Cardiac muscle cell (in vitro differentiated cells and primary cell): ENCODE results near the gene SNCAIP. TPM values are rescaled to one million over a fixed set of nuclear protein-coding genes. Genes with fewer than 3 reads are reported as not detected.

Source experiments
- DNase-seq, 2 donors: peaks; one replicate each; pipeline versions ENCODE4 v3.0.0 to v3.0.0-alpha.2; 2010 to 2017; ENCODE audit warnings: low read depth in 1 of 2, low spot score in 1 of 2
- H3K27ac ChIP-seq: fragments of 200-600 bp; sonication (generic); 2 replicates; pipeline ENCODE4 v1.5.1; 2016
- H3K27me3 ChIP-seq: fragments of 200-600 bp; sonication (generic); 2 replicates; pipeline ENCODE4 v1.6.0; 2016; ENCODE audit warnings: control low read depth
- H3K36me3 ChIP-seq: fragments of 200-600 bp; sonication (generic); 2 replicates; pipeline ENCODE4 v1.5.1; 2016; ENCODE audit warnings: control low read depth
- H3K4me1 ChIP-seq: fragments of 200-600 bp; sonication (generic); 2 replicates; pipeline ENCODE4 v1.8.1; 2017; ENCODE audit warnings: low read depth, mild to moderate bottlenecking, mixed run types
- H3K4me3 ChIP-seq: fragments of 200-600 bp; sonication (generic); 2 replicates; pipeline ENCODE4 v1.5.1; 2016; ENCODE audit warnings: mild to moderate bottlenecking
- H3K9me3 ChIP-seq: fragments of 200-600 bp; sonication (generic); 2 replicates; pipeline ENCODE4 v1.5.1; 2017; ENCODE audit warnings: low read depth, mild to moderate bottlenecking, control low read depth
- polyA plus RNA-seq: library from polyadenylated mRNA; unstranded; fragments of >200 nt; fragmentation: Nextera tagmentation; extraction: Ambion mirVana; gene quantifications from 2 replicates; pipeline ENCODE4 v1.2.1, GENCODE V29; 2016
- total RNA-seq: library from RNA; depleted of rRNA; stranded (reverse); fragments of >200 nt; gene quantifications from 2 replicates; pipeline ENCODE4 v1.2.3, GENCODE V29; 2016
- TF ChIP-seq, protein P1 (sequence below): IDR thresholded peaks from 2 replicates; pipeline ENCODE4 v1.5.1; 2012; ENCODE audit warnings: low read depth, mild to moderate bottlenecking, low read length

The SNCAIP gene
- total and polyA plus RNA-seq, 2 experiments from 2014 or later = 9.0 to 14.1 TPM

DNA sequence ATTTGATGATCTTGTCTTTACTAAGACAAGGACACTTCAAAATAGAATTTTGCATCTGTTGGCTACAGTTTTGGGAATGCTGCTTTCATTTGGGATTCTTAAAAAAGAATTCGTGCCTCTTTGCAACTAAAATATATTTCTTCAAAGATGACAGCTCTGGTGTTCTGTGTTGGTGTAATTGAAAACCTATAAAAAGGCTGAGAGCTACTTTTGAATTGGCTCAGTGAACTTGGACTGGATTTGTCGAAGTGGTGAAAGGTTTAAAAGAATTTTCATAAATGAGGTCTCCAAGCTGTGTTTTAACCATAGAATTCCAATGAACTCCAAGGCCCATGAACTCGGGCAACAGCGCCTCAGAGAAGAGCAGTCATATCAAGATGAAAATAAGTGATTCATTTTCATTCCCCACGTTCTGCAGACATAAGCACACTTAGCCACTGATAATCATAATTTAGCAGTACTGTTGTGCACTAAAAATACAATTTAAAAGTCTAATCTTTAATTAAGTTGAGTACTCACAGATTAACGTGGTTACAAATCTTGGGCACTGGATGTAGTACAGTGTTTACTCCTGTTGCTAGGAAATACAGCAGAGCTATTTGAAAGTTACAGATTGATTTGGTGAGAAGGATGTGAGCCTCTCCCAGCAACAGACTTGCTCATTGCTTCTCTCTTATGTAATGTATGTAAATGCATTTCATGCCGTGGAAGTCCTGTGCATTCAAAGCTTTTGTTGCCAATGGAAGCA, 10.9 kb downstream of the SNCAIP start:
- Histone ChIP-seq H3K4me1 (peaks cover 48% of the 10 kb centered on the region), H3K27ac (no peak overlapping the region), H3K36me3 (no peaks in the 10 kb centered on the region), H3K4me3 (no peak overlapping the region), H3K27me3 (no peaks in the 10 kb centered on the region), H3K9me3 (no peaks in the 10 kb centered on the region)
- peak in 1 of 2 donors; percentile 61 for DNase-seq
- TF ChIP-seq, protein P1, sequence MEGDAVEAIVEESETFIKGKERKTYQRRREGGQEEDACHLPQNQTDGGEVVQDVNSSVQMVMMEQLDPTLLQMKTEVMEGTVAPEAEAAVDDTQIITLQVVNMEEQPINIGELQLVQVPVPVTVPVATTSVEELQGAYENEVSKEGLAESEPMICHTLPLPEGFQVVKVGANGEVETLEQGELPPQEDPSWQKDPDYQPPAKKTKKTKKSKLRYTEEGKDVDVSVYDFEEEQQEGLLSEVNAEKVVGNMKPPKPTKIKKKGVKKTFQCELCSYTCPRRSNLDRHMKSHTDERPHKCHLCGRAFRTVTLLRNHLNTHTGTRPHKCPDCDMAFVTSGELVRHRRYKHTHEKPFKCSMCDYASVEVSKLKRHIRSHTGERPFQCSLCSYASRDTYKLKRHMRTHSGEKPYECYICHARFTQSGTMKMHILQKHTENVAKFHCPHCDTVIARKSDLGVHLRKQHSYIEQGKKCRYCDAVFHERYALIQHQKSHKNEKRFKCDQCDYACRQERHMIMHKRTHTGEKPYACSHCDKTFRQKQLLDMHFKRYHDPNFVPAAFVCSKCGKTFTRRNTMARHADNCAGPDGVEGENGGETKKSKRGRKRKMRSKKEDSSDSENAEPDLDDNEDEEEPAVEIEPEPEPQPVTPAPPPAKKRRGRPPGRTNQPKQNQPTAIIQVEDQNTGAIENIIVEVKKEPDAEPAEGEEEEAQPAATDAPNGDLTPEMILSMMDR = no peak

DNA sequence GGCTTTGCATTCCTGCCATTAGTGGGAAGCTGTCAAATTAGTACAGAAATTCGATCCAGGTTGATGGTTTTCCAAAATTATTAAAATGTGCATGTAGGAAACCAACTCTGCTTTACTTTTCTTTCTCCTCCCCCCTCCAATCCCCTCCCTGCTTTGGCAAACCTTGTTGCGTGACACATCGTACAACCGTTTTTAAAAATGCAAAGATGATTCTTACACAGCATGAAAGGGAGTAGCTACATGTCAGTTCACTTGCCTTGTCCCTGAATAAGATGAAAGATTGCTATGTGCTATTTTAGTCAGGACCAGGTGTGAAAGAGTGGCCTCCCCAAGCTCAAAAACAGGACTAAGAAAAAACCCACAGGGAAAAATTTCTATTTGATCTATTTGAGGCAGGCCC, 11.7 kb downstream of the SNCAIP start:
- H3K4me1 ChIP-seq = peaks cover 44% of the 10 kb centered on the region
- DNase-seq = no peak
- H3K36me3 ChIP-seq = no peaks in the 10 kb centered on the region
- H3K27ac ChIP-seq = no peak overlapping the region
- TF ChIP-seq, protein P1 = no peak
- no peak overlapping the region for H3K4me3 ChIP-seq
- no peaks in the 10 kb centered on the region for H3K27me3 ChIP-seq
- H3K9me3 ChIP-seq = no peaks in the 10 kb centered on the region

DNA sequence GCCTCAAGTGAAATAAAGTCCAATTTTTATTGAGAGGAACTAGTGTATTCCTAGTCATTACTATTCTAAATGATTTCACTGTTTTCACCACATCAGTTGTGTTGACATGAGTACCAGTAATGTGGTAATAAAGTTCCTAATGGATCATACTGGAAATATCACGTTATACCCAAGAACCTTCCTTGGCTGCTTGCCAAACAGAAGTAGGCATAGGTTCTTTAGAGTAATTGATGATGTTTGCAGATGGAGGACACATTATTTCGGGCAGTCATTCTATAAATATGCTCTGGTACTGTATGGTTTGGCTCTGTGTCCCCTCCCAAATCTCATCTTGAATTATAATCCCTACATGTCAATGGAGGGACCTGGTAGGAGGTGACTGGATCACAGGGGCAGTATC, 15.1 kb downstream of the SNCAIP start:
- DNase-seq = no peak
- TF ChIP-seq, protein P1 = no peak
- Histone ChIP-seq H3K4me3 (no peak overlapping the region), H3K9me3 (no peaks in the 10 kb centered on the region), H3K27me3 (no peaks in the 10 kb centered on the region), H3K36me3 (no peaks in the 10 kb centered on the region), H3K27ac (no peak overlapping the region), H3K4me1 (peaks cover 30% of the 10 kb centered on the region)

DNA sequence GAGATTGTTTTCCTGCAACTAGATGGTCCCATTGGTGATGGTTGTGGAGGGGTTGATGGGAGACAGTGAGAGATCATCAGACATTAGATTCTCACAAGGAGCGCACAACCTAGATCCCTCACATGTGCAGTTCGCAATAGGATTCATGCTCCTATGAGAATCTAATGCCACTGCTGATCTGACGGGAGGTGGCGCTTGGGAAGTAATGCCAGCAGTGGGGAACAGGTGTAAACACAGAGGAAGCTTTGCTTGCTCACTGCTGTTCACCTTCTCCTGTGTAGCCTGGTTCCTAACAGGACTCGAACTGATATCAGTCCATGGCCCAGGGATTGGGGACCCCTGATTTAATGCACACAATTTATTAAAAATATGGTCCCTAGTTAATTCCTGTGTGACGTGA, 18.8 kb downstream of the SNCAIP start:
- no peak overlapping the region for H3K27ac ChIP-seq
- H3K36me3 ChIP-seq = no peaks in the 10 kb centered on the region
- DNase-seq = no peak
- H3K4me3 ChIP-seq = no peak overlapping the region
- peaks cover 6% of the 10 kb centered on the region for H3K4me1 ChIP-seq
- no peaks in the 10 kb centered on the region for H3K9me3 ChIP-seq
- H3K27me3 ChIP-seq = no peaks in the 10 kb centered on the region
- TF ChIP-seq, protein P1 = no peak

DNA sequence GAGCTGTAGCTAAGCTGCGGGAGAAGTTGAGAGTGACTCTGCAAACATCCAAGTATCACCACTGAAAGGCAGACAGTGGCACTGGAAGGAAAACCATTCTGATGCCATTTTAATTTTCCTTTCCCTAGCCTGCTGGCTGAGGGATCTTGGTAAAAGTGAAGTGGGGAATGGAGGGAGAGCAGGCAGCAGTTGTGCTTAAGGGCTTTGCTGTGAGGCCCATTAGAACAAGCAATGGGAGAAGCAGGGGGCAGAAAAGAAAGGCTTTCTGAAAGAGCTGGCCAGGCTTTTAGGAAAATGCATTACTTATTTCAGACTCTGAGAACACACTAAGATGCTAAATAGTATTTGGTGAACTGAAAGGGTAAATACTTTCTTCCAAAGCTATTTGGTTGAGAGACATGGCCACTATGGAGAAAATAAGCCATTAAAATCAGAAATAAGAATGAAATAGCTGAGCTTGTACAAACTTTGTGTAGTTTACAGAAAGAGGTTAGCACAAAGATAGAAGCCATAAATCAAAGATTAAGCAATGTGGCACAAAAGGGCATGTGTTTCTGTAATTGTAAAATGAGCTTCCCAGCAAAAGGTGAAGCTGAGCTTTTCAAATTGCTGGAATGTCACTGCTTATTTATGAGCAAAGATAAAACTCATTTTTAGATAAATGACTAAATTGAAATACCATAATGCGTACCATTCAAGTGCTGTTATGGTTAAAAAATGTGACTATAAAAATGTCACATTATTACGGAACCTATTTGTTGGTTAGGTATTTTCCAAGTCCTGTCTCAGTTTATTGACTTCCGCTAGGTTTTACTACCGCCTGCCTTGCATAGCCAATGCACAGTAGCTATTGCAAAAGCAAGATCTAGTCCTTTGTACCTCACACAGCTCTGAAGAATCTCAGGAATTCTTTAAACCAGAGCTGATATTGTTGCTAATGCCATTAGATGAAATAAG, 20.8 kb downstream of the SNCAIP start:
- H3K27me3 ChIP-seq = no peaks in the 10 kb centered on the region
- H3K36me3 ChIP-seq = no peaks in the 10 kb centered on the region
- H3K4me3 ChIP-seq = no peak overlapping the region
- H3K27ac ChIP-seq = no peak overlapping the region
- H3K9me3 ChIP-seq = no peaks in the 10 kb centered on the region
- H3K4me1 ChIP-seq = no peaks in the 10 kb centered on the region
- DNase-seq = no peak
- TF ChIP-seq, protein P1 = no peak
